NCI-H2081 (cell line): Measurements from ENCODE around the gene MED15.
"Not testable (repeated sequence)": the region's sequence is repeated elsewhere in the genome, so short reads cannot be mapped to it uniquely, and the experiment has no call there.

Experiments used
- DNase-seq, 2 experiments: peaks; one replicate each; lab custom pipeline; 2025; lab: John Stamatoyannopoulos, UW

The MED15 gene, protein sequence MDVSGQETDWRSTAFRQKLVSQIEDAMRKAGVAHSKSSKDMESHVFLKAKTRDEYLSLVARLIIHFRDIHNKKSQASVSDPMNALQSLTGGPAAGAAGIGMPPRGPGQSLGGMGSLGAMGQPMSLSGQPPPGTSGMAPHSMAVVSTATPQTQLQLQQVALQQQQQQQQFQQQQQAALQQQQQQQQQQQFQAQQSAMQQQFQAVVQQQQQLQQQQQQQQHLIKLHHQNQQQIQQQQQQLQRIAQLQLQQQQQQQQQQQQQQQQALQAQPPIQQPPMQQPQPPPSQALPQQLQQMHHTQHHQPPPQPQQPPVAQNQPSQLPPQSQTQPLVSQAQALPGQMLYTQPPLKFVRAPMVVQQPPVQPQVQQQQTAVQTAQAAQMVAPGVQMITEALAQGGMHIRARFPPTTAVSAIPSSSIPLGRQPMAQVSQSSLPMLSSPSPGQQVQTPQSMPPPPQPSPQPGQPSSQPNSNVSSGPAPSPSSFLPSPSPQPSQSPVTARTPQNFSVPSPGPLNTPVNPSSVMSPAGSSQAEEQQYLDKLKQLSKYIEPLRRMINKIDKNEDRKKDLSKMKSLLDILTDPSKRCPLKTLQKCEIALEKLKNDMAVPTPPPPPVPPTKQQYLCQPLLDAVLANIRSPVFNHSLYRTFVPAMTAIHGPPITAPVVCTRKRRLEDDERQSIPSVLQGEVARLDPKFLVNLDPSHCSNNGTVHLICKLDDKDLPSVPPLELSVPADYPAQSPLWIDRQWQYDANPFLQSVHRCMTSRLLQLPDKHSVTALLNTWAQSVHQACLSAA

DNA sequence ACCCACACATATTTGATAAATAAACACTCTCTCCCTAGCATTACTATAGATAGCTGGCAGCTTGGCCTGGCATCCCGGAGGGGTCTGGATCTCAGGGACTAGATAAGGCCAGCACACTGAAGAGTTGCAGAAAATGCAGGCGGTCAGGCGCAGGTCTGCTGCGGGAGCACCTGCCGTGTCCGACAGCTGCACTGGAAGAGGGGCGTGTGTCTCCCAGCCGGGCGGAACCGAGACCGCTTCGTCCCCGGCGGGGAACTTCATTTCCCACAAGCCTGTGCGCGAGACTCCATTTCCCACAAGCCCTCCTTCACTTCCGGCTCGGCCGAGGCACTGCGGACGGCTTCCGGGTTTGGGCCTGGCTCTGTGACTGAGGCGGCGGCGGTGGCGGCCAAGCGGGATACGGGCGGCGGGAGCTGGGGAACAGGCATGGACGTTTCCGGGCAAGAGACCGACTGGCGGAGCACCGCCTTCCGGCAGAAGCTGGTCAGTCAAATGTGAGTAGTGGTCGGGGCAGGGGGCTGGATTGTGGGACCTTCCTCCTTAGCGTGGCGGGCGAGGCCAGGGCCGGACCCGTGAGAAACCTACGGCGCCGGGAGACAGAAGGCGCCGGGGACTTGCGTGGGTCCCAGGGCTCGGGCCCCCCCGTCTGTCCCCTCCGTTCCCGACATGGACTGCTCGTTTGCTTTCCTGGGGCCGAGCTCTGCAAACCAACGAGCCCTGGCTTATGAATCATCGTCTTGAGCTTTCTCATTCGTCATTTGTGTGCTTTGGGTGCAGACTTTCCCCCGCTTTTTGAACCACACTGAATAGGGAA lies at the start of gene MED15:
MED15 (plus strand) TSS at position 358 of the 814 bp plus-strand sequence; CDS start at position 427, 69 bp downstream.
- peak; percentile 81 to 88 for DNase-seq

- no peak for DNase-seq
Measured at GRCh38 chr22:20458530-20459151, 48.8 kb upstream of the MED15 start.

DNA sequence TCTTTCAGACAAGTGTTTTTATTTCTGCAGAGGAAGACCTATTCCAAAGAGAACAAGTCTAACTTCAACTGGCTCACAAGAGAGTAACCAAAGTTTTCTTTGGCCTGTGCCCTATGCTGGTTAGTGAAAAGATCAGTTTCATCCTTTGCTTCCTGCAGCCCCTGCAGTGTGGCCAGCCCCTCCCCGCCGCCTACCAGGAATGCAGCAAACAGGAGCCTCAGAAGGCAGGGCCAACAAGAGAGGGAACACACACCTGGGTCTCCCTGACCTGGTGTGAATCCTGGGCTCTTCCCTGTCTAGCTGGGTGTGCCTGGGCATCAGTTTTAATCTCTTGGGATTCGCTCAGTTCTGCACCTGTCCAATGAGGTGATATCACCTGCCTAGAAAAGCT lies 48.3 kb upstream of the MED15 start:
- DNase-seq = no peak

DNA sequence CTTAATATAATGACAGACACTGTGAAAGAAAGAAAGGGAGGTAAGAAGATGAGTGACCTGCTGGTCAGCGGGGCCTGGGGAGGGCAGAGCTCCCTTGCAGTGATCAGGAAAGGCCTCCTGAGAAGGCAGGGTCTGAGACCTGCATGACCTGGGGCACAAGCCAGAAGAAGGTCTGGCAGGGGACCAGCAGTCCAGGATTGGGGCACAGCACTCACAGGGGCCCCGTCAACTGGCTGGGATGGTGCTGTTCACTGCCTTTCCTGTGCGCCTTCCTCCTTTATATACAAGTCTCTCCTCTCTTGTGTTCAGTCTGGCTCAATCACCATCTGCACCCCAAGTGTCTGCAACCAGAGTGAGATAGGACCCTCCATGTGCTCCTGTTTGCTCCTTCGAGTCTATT lies 47.5 kb upstream of the MED15 start:
- no peak for DNase-seq

GRCh38 chr22:20463324-20464095 lies 43.9 kb upstream of the MED15 start:
- no peak for DNase-seq

- no peak for DNase-seq
Measured at GRCh38 chr22:20464096-20464614, 43.3 kb upstream of the MED15 start.

DNA sequence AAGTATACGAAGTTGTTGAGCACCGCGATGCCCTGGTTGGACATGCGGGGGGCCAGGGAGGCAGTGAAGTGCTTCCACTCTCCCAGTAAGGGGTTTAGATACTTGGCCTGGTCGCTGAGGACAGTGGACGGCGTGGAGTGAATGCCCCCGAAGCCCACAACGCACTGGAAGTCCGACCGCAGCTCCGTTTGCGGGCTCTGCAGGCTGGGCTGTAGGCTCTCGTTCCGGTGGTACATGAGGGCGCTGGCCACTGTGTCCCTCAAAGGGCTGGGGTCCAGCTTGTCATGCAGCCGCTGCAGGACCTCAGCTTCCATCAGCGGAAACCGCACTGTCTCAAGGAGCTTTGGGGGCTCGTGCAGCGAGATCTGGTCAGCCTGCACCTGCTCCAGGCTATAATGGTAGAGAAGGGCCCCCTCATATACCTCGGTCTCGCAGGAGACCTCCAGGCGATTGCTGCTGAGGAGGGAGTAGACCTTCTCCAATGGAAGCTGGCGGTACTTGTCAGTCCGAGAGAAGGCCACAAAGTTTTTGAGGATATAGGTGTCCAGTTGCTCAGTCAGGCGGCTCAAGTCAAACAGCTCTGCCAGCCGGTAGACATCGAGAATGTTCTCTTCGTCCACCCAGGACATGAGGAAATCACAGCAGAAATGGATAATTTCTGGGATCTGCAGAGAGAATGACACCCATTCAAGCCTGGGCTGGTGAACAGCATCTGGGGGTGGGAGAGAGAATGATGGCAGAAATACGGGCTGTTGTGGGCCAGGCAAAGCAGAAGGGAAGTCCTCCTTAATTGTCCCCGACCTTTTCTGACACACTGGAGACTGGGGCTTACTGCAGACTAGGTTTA lies 42.3 kb upstream of the MED15 start:
- DNase-seq = no peak

DNA sequence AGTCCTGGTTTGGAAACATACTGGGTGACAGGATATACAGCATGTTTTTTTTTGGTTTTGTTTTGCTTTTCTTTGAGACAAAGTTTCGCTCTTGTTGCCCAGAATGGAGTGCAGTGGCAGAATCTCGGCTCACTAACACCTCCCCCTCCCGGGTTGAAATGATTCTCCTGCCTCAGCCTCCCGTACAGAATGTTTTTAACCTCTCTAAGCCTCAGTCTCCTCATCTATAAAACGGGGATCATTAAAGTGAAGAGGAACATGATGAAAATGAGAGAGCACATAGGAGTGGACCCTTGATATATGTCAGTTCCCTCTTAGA lies 41.7 kb upstream of the MED15 start:
- DNase-seq = no peak

DNA sequence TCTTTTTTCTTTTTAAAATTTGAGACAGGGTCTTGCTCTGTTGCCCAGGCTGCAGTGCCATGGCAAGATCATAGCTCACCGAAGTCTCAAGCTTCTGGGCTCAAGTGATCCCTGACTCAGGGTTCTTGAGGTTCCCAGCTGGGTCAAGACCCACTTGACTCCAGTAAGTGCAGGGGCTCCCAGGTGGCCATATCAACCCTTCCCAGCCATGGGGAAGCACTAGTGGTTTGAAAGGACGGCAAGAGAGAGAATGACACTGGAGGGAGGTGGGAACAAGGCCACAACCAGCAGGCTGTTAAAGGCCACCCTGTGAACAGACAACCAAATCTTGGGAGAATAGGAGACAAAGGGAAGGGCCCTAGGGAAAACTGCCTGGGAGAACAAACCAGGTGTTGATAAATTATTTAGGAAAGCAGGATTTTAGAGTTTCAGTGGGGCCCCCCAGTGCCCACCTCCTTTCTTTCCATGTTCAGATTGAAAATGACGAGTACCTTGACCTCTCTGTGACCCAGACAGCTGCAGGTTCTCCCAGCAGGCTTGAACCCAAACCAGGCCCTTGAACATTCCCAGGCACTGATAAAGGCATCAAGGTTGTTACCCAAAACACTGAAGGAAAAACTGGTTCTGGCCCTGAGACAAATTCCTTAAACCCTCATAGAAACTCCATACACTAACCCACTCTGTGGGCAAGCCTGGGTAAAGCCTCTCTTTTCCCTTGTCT lies 40.6 kb upstream of the MED15 start:
- no peak for DNase-seq

- no peak for DNase-seq
Measured at GRCh38 chr22:20469110-20469868, 38.1 kb upstream of the MED15 start.

DNA sequence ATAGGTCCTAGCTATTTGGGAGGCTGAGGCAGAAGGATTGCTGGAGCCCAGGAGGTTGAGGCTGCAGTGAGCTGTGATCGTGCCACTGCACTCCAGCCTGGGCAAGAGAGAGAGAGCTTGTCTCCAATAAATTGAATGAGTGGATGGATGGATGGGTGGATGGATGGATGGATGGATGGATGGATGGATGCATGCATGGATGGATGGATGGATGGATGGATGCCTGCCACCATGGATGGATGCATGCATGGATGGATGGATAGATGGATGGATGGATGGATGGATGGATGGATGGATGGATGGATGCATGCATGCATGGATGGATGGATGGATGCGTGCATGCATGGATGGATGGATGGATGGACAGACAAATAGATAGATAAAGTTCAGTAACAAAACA lies 36.9 kb upstream of the MED15 start:
- not testable (repeated sequence) for DNase-seq

DNA sequence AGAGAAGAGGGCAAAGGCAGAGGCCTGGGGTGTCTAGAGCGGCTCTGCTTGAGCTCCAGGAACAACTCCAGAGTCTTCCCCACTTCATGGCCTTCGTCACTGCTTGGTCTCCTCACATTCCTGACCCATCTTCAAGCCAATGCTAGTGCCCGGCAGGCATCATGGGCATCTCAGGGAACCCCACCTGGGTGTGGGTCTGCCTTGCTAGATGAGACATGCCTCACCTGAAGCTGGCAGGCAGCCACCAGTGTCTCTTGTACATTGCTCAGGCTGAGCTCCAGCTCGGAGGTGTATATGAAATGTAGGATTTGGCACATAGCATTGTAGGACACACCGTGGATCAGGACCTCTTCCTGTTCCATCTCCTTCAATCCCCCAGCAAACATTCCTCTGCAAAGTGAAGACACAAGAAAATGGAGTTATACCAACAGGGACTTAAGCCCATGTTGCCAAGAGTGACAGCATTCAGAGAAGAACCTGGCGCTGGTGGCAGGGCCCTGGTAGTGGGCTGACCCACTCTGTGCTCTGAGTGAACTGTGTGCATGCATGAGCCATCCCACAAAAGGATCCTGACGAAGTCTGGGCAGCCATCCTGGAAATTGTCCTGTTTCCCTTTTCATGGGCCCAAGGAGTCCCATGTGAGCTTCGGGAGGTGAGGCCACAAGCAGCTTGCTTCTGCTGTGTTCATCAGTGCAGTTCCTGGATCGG lies 36.1 kb upstream of the MED15 start:
- DNase-seq = no peak

DNA sequence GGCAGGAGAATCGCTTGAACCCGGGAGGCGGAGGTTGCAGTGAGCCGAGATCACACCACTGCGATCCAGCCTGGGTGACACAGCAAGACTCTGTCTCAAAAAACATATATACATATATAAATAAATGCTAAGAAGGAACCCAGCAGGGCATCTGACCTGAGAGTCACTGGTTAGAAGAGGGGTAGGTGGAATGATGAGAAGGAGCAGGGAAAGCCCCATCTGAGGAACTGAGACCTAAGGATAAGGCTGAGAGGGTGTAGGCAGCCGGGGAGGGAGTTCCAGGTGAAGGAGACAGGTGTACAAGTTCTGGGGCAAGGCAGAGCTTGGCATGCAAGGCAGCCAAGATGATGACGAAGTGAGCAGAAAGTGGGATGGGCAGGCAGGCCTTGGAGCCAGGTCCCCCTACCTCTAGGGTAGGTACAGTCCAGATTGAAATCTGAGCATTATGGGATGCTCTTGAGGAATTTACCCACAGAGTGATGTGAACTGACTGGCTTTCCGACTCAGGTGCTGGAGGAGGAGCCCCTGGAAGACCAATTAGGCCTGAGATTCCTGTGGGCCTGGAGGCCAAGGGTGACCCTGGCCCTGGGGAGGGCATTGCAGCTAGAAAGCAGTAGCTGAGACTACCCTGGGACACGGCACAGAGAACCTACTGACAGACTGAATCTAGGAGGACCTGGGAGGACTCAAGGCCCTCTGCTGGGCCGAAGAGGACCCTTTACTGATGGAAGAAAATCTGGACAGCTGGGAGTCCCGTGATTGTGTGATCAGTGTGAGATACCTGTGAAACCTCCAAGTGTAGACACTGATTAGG lies 34.6 kb upstream of the MED15 start:
- DNase-seq = no peak

DNA sequence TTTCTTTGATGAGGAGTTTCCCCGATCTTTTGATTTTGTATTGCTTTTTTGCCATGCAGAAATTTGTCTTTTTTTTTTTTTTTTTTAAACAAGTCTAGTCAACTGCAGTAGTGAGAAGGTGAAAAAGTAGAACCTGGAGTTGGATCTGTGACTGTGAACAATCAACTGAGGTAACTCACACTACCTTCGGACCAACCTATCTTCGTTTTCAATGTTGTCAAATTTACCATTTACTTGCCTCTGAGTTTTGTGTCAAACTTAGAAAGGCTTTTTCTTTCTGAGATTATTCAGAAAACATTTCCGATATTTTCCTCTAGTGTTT lies 32.3 kb upstream of the MED15 start:
- no peak for DNase-seq

DNA sequence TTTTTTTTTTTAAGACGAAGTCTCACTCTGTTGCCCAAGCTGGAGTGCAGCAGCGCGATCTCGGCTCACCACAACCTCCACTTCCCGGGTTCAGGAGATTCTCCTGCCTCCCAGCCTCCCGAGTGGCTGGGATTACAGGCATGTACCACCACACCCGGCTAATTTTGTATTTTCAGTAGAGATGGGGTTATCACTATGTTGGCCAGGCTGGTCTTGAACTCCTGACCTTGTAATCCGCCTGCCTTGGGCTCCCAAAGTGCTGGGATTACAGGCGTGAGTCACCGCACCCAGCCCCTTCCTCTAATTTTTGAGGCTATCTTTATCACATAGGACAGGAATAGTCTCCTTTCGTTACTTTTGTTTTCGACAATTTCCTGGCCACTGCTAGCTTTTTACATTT lies 31.8 kb upstream of the MED15 start:
- DNase-seq = not testable (repeated sequence)

DNA sequence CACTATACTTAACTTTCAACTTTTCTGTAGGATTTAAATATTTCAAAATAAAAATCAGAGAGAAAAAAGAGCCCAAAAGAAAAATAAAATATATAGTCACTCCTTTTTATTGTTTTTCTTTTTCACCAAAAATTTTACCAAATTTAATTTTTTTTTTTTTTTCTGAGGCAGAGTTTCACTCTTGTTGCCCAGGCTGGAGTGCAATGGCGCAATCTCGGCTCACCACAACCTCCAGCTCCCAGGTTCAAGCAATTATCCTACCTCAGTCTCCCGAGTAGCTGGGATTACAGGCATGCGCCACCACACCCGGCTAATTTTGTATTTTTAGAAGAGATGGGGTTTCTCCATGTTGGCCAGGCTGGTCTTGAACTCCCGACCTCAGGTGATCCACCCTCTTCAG lies 29.4 kb upstream of the MED15 start:
- not testable (repeated sequence) for DNase-seq

GRCh38 chr22:20479612-20480196 lies 27.7 kb upstream of the MED15 start:
- DNase-seq = no peak
